ENCODE results near the gene COX4I2.

The COX4I2 gene

DNA sequence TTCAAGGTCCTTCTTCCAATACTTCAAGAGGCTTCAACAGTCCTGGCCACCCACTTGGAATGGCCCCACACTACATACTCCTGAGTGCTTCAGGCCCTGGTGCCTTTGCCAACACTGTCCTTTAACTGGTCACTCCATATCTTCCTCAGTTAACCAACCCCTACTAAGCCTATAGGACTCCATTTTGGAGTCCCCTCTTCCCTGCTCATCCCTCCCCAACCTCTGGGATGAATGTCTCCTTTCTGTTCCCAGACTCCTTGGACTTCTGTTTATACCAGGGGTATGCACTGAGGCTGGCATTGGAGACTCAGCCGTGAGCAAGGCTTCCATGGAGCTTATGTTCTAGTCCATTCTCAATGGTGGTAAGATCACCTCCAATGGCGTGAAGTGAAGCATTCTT lies 33.6 kb downstream of the COX4I2 start:
- no peak overlapping the region for H3K9ac ChIP-seq (ENCODE audit: low read length)
- no peaks in the 10 kb centered on the region for H4K20me1 ChIP-seq (ENCODE audit: insufficient read depth, low read length)
- H3K79me2 ChIP-seq (ENCODE audit: low read length), result peaks cover 36% of the 10 kb centered on the region
- no peaks in the 10 kb centered on the region for H3K36me3 ChIP-seq (replicated peaks; ENCODE audit: low read depth, low read length)
- TF ChIP-seq, protein P1, sequence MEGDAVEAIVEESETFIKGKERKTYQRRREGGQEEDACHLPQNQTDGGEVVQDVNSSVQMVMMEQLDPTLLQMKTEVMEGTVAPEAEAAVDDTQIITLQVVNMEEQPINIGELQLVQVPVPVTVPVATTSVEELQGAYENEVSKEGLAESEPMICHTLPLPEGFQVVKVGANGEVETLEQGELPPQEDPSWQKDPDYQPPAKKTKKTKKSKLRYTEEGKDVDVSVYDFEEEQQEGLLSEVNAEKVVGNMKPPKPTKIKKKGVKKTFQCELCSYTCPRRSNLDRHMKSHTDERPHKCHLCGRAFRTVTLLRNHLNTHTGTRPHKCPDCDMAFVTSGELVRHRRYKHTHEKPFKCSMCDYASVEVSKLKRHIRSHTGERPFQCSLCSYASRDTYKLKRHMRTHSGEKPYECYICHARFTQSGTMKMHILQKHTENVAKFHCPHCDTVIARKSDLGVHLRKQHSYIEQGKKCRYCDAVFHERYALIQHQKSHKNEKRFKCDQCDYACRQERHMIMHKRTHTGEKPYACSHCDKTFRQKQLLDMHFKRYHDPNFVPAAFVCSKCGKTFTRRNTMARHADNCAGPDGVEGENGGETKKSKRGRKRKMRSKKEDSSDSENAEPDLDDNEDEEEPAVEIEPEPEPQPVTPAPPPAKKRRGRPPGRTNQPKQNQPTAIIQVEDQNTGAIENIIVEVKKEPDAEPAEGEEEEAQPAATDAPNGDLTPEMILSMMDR (IDR thresholded peaks at IDR 0.05; ENCODE audit: low read depth, low read length), result no peak
- no peak for TF ChIP-seq EZH2phosphoT487 (IDR thresholded peaks at IDR 0.05; ENCODE audit: low read depth)
- H3K9me3 ChIP-seq (ENCODE audit: insufficient read depth, low read length), result no peaks in the 10 kb centered on the region
- no peaks in the 10 kb centered on the region for H3K27me3 ChIP-seq (ENCODE audit: low read depth, low read length)
- no peak overlapping the region for H3K27ac ChIP-seq (ENCODE audit: low read length)
- peaks cover 25% of the 10 kb centered on the region for H3K4me1 ChIP-seq (ENCODE audit: low read length)
- no peak overlapping the region for H2AFZ ChIP-seq (ENCODE audit: low read depth, low read length)
- H3K4me2 ChIP-seq (ENCODE audit: low read length), result no peak overlapping the region
- no peak overlapping the region for H3K4me3 ChIP-seq (ENCODE audit: low read length)

GRCh38 chr20:31673435-31673834 lies 35.7 kb downstream of the COX4I2 start:
- H3K9me3 ChIP-seq (ENCODE audit: insufficient read depth, low read length), result no peaks in the 10 kb centered on the region
- H3K36me3 ChIP-seq (replicated peaks; ENCODE audit: low read depth, low read length), result peaks cover 11% of the 10 kb centered on the region
- no peak overlapping the region for H3K4me3 ChIP-seq (ENCODE audit: low read length)
- H3K4me2 ChIP-seq (ENCODE audit: low read length), result no peak overlapping the region
- H4K20me1 ChIP-seq (ENCODE audit: insufficient read depth, low read length), result no peaks in the 10 kb centered on the region
- H2AFZ ChIP-seq (ENCODE audit: low read depth, low read length), result no peak overlapping the region
- TF ChIP-seq EZH2phosphoT487 (IDR thresholded peaks at IDR 0.05; ENCODE audit: low read depth), result no peak
- TF ChIP-seq, protein P1 (IDR thresholded peaks at IDR 0.05; ENCODE audit: low read depth, low read length), result no peak
- H3K27ac ChIP-seq (ENCODE audit: low read length), result no peak overlapping the region
- H3K27me3 ChIP-seq (ENCODE audit: low read depth, low read length), result no peaks in the 10 kb centered on the region
- peaks cover 46% of the 10 kb centered on the region for H3K79me2 ChIP-seq (ENCODE audit: low read length)
- peaks cover 27% of the 10 kb centered on the region for H3K4me1 ChIP-seq (ENCODE audit: low read length)
- H3K9ac ChIP-seq (ENCODE audit: low read length), result no peak overlapping the region

DNA sequence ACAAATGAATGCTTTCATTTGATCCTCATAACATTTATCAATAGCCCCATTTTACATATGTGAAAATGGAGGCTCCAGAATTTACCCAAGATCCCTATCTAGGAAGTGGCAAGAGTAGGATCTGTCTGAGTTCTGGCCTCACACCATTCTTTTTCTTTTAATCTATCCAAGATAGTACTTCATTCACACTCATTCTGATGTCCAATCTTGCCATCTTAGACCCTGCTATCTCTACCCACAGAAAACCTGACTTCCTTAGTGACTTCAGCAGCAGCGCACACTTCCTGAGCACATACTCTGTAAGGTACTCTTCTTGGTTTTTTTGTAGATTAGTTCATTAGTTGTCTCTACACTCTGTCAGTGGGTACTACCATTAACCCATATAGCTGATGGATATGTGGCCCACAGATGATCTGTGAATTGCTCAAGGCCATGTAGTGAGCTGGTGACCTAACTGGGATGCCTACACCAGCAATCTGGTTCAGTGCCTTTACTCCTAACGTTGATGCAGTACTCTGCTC lies 36.3 kb downstream of the COX4I2 start:
- Histone ChIP-seq H3K4me2 (ENCODE audit: low read length) (no peak overlapping the region), H2AFZ (ENCODE audit: low read depth, low read length) (no peak overlapping the region), H3K9ac (ENCODE audit: low read length) (no peak overlapping the region), H3K27ac (ENCODE audit: low read length) (peak overlapping the region; percentile 52; the same call in 1 of the 2 replicates), H3K4me1 (ENCODE audit: low read length) (peaks cover 27% of the 10 kb centered on the region), H3K27me3 (ENCODE audit: low read depth, low read length) (no peaks in the 10 kb centered on the region), H3K9me3 (ENCODE audit: insufficient read depth, low read length) (no peaks in the 10 kb centered on the region), H3K4me3 (ENCODE audit: low read length) (no peak overlapping the region), H3K36me3 (replicated peaks; ENCODE audit: low read depth, low read length) (peaks cover 16% of the 10 kb centered on the region), H4K20me1 (ENCODE audit: insufficient read depth, low read length) (no peaks in the 10 kb centered on the region), H3K79me2 (ENCODE audit: low read length) (peaks cover 49% of the 10 kb centered on the region)
- no peak for TF ChIP-seq EZH2phosphoT487 (IDR thresholded peaks at IDR 0.05; ENCODE audit: low read depth)
- TF ChIP-seq, protein P1 (IDR thresholded peaks at IDR 0.05; ENCODE audit: low read depth, low read length), result no peak

DNA sequence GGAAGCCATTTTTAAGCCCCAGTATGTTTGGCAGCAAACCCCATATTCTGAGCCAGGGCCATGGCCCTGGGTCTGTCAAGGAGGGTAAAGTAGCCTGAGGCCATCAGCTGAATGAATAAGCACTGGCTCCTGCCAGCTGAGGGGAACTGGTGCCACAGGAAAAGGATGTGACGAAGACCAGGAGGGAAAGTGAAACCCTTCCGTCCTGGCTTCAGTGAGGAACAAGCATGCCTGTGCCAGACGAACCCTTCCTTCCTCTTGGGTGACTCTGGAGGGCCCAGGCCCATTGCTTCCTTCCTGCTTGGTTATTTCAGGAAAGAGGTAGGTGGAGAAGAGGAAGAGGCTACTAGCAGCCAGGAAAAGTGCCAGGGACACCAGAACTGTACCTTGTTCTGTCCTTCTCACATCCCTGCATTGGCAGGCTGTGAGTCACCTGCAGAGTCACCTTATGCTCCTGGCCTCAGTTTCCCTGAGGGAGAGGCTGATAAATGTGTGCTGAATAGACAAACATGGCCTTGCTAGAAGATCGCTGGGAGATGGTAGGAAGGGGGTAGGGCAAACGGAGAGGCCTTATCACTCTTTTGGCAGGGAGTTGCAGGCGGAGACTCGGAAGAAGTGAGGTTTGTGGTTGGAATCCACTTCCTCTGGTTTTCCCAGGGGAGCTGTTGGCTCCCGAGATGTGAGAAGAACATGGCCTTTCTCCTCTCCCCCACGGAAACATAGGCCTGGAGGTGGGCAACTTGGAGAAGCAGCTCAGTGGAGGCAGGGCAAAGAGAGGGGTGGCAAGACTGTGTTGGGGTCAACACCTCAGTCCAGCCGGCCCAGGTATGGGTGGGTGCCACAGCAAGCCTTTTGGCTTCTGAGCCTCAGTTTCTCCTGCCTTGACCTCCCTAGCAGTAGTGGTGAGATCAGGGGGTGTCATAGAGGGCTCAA lies 37.4 kb downstream of the COX4I2 start:
- peak overlapping the region; percentile 52 for H3K9ac ChIP-seq (ENCODE audit: low read length)
- no peaks in the 10 kb centered on the region for H3K27me3 ChIP-seq (ENCODE audit: low read depth, low read length)
- H4K20me1 ChIP-seq (ENCODE audit: insufficient read depth, low read length), result no peaks in the 10 kb centered on the region
- TF ChIP-seq, protein P1 (IDR thresholded peaks at IDR 0.05; ENCODE audit: low read depth, low read length), result no peak
- no peak for TF ChIP-seq EZH2phosphoT487 (IDR thresholded peaks at IDR 0.05; ENCODE audit: low read depth)
- no peak overlapping the region for H2AFZ ChIP-seq (ENCODE audit: low read depth, low read length)
- no peaks in the 10 kb centered on the region for H3K9me3 ChIP-seq (ENCODE audit: insufficient read depth, low read length)
- H3K4me3 ChIP-seq (ENCODE audit: low read length), result peak overlapping the region; percentile 69
- H3K79me2 ChIP-seq (ENCODE audit: low read length), result peaks cover 44% of the 10 kb centered on the region
- H3K4me2 ChIP-seq (ENCODE audit: low read length), result peak overlapping the region; percentile 83
- peaks cover 19% of the 10 kb centered on the region for H3K36me3 ChIP-seq (replicated peaks; ENCODE audit: low read depth, low read length)
- H3K4me1 ChIP-seq (ENCODE audit: low read length), result peaks cover 27% of the 10 kb centered on the region
- H3K27ac ChIP-seq (ENCODE audit: low read length), result peak overlapping the region; percentile 52
